GM19043 (cell line): ENCODE results near the gene MAP7D1.

Source experiments
- ATAC-seq: cut with Tn5 transposase; IDR thresholded peaks from one replicate; pipeline ENCODE4 v1.9.1; 2021; ENCODE audit warnings: low read depth; ENCODE audit not compliant: unreplicated experiment

MAP7D1 gene

DNA sequence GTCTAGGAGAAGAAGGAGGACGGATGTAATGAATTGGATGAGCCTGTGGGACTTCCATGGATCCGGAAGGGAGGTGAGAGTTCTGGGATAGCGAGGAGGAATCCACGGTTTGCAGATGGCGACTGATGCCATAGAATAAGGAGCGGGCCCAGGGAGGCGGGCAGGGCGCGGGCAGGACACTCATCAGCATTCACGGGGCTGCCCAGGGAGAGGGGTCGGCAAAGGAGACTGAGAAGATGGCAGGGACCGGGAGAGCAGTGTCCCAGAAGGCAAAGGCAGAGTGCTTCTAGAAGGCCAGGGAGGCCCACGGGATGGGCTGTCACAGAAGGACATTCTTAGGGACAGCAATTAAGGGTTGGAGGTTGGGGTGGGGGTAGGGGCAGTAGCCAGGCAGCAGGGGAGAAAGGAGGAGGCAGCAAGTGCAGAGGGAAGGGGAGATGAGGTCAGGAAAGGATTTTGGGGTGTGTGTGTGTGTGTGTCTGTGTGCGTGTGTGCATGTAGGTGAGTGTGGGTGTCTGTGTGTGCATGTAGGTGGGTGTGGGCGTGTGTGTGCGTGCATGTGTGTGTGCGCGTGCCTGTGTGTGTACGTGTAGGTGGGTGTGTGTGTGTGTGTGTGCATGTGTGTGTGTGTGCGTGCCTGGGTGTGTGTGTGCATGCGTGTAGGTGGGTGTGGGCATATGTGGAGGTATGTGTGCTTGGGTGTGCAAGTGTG, 29.8 kb upstream of the MAP7D1 start:
- ATAC-seq: no peak

DNA sequence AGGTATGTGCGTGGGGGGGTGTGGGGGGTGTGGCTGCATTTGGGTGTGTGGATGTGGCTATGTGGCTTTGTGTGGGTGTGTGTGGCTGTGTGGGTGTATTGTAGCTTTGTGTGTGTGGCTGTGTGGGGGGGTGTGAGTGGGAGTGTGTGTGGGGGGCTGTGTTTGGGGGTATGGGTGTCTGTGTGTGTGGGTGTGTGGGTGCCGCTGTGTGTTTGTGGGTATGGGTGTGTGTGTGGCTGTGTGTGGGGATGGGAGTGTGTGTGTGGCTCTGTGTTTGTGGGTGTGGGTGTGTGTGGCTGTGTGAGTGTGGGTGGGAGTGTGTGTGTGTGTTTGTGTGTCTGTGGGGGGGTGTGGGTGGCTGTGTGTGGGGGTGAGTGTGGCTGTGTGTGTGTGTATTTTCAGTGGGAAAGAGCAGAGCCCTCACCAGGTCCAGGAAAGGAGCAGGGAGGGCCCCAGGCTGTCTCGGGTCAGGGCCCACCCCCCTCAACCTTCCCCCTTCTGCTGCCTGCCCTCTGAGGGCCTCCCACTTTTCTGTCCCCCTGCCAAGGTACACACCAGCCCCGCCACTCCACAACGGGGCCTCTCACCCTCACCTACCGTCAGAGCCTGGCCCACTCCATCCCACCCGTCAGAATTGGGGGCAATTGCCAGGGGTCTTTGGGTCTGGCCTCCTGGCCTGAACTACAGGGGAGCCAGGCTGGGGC, 29.0 kb upstream of the MAP7D1 start:
- ATAC-seq: no peak

DNA sequence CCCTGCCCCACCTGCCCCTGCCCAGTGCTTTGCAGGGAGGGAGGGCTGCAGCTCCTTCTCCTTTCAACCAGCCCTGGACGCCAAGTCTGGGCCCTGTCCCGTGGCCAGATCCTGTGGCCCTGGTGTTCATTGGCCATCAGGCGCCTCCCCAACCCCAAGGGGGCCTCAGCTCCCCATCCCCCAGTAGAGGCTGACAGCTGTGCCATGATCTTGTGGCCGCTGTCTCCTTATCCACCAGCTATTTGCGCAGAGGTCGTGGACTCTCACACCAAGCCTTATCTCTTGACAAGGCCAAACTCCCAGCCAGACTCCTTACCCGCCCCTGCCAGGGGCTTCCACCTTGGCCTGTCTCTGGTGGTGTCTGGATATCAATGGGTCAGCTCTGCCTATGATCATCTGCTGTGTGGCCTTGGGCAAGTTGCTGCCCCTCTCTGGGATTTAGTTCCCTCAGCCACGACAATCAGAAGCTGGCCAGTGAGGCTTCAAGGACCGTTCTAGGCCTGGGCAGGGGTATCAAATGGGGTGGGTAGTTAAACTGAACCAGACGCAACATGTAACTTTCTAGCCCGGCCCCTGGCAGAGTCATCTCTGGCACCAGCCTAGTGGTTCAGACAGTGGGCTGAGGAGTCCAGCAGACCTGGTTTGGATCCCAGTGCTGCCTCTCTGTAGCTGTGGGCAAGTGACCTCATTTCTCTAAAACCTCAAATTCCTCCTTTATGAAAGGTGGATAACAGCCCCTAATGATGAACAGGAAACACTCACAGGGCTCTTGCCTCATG, 27.6 kb upstream of the MAP7D1 start:
- ATAC-seq: no peak

DNA sequence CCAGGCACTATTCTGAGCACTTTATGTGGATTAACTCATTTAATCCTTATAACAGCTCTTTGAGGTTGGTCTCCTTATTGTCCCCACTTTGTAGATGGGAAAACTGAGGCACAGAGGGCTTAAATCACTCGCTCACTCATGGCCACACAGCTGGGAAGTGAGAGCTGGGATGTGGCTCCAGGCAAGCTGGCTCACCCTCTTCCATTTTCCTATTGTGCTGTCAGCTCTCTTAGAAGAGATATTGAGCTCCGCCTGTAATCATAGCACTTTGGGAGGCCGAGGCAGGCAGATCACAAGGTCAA, 27.1 kb upstream of the MAP7D1 start:
- ATAC-seq: no peak

DNA sequence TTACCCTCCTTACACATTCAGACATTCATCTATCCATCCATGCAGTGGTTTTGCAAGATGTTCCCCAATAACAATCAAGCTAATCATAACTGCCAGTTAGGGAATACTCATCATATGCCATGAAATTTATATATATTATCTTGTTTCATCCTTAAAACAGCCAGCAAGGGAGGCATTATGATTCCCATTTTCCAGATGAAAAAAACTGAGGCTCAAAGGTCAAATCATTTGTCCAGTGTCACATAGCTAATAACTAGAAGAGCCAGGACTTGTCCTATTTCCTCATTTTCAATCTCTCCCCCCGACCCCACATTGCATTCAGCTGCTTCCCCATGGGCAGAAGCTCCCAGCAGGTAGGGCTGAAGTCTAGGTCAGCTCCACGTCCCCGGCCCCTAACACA, 23.9 kb upstream of the MAP7D1 start:
- no peak for ATAC-seq

GRCh38 chr1:36133484-36133883, 22.5 kb upstream of the MAP7D1 start:
- ATAC-seq: no peak

DNA sequence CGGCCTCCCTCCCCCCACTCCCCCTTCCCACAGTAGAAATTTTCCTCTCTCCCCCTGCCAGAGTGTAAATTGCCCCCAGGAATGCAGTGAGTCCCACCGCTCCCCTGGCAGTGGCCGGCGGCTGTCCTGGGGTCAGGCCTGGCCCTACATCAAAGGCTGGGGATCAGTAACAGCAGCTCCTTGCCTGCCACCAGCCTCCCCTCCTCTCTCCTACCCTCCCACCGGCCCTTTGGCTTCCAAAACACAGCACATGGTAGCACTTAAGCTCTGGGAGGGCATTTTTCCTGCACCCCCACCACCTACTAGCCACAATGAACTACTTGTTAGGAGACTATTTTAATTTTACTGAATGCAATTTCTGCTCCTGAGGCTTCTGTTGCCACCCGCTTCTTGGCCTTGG, 21.9 kb upstream of the MAP7D1 start:
- ATAC-seq: no peak

DNA sequence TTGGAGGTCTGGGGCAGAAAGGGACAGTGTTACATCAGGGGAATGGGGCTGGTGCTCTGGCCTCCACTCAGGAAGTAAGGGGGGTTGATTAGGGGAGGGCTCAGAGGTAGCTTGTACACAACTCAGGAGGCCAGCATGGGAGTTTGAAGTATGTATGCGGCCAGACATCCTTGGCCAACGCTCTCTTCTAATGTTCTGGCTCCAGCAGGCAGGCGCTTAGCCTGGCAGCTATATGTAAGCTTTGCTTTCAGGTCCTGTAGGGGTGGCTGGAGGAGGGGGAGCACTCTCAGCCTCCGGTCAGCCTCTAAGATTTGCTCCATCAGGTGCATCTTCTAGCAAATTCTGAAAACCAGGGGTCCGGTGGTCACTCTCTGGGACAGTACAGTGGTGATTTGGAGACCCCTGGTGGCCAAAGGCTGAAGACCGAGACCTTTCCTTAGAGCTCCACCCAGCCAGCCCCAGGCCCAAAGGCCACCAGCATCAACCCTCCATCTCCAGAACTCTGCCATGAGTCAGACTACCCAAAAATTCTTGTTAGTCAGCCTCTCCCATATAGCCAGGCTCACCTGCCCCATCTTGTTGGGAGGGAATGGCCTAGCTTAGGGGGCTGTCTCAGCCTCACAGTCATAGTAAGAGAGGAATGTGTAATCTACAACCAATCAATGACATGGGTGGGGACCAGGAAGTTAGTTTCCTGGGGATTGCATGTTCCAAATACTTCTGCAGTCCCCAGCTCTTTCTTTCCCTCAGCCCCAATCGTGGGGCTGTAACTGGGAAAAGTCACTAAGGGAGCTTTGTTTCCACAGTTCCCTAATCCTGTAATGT, 21.2 kb upstream of the MAP7D1 start:
- ATAC-seq: no peak

DNA sequence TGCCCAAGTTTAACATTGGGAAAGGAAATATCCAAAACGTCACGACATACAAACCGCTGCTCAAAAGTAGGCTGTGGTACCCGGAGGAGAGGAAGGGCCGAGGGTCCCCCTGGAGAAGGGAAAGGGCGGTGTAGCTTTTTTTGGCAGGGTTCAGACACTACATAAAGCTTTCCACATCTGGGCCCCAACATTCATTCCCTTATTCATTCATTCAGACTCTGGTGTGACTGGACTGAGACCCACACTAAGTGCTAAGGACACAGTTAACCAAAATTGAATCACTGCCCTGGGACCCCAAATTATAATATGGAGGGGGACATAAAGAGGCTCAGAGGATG, 20.7 kb upstream of the MAP7D1 start:
- no peak for ATAC-seq

GRCh38 chr1:36135796-36136195, 20.2 kb upstream of the MAP7D1 start:
- no peak for ATAC-seq

- ATAC-seq: no peak
Measured at GRCh38 chr1:36136535-36136934, 19.4 kb upstream of the MAP7D1 start.

DNA sequence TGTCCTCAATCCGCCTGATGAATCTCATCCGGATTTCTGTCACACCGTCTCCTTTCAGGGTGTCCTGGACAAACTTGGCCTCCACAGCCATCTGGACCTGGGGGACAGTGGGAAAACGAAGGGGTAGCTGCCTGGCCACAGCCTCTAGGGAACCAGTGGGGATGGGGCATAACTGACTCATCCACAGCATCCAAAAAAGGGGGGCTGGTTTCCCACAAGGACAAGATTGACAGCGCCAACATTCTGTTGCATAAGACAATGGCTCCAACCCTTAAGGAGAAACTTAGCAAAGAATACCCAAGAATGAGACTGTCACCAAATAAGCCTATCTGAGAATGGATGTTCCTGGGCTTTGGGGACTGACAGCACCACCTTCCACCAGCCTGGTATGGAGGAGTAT, 18.7 kb upstream of the MAP7D1 start:
- no peak for ATAC-seq

DNA sequence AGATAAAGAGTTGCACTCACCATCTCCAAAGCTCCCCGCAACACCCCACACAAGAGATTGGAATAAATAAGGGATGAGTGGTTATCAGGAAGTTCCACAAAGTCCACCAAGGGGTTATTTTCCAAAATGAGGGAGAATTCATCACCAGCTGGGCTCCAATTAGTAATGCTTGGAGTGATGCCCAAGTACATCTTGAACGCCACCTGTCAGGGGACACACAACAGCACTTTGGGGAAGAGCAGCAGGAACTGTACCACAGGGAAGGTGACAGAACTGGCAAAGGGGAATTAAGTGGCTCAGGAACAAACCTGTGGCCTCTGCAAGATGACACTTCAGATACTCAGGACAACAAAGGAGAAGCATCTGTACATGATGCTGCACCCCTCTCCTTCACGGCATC, 18.2 kb upstream of the MAP7D1 start:
- ATAC-seq: no peak

DNA sequence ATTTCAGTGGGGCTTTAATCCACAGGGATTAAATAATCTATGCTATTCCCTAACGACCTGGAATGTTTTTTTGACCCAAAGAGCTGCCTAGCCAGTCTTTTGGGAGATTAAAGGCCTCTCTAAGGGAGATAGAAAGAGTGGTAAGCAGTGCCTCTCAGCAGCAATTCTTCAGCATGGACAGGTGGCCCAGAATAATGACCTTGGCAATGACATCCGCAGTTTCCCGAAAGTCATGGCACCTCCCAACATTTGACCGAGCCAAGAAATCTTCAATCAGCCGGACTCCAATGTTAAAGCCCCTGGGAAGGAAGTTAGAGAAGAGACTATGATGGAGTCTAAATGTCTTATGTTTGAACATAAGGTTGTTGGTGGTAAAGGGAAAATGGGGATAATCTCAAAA, 16.4 kb upstream of the MAP7D1 start:
- ATAC-seq: no peak

DNA sequence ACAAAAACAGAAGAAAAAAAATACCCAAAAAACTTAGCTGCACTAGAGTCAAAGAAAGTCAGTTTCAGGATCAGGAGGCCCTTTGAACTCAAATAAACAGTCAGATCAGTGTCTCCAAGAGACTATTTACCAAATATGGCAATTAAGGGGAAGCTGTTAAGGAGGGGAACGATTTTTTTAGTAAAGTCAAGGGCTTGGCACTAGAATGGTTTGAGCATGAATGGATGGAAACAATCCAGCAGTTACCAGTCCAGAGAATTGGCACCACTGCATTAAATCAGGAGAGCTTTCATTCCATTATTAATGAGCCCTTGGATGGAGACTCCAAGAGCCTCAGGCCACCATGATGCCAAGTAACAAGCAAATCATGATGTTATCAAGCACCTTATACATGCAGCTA, 13.8 kb upstream of the MAP7D1 start:
- ATAC-seq: no peak

- ATAC-seq: no peak
Measured at GRCh38 chr1:36143424-36143823, 12.5 kb upstream of the MAP7D1 start.

- no peak for ATAC-seq
Measured at GRCh38 chr1:36144413-36144812, 11.5 kb upstream of the MAP7D1 start.

GRCh38 chr1:36148821-36149236, 7.1 kb upstream of the MAP7D1 start:
- ATAC-seq: no peak

- ATAC-seq: peak; percentile 84
Measured at GRCh38 chr1:36149237-36149972, 6.6 kb upstream of the MAP7D1 start, which contains the start of gene TRAPPC3. TSS of gene TRAPPC3 (minus strand) at chr1:36149486. CDS start at chr1:36149378, 108 bp downstream.

- no peak for ATAC-seq
Measured at GRCh38 chr1:36149973-36150295, 6.0 kb upstream of the MAP7D1 start.
